ENCODE data around the gene SLC6A3. TPM values are rescaled to one million over a fixed set of nuclear protein-coding genes. Genes with fewer than 3 reads are reported as not detected.

The SLC6A3 gene
- total RNA-seq, 1 experiment from 2014 or later, result not detected

- no peak overlapping the region for H3K4me3 Mint-ChIP-seq (ENCODE audit: unreplicated experiment)
- no peaks in the 10 kb centered on the region for H3K36me3 Mint-ChIP-seq (ENCODE audit: insufficient read depth, unreplicated experiment)
- no peaks in the 10 kb centered on the region for H3K4me1 Mint-ChIP-seq (ENCODE audit: low read depth, unreplicated experiment)
- ChIA-PET CTCF (no interaction called here), POLR2A (no interaction called here)
- H3K36me3 ChIP-seq (ENCODE audit: control insufficient read depth, insufficient read depth, low read length), result no peaks in the 10 kb centered on the region
- TF ChIP-seq, protein P1, sequence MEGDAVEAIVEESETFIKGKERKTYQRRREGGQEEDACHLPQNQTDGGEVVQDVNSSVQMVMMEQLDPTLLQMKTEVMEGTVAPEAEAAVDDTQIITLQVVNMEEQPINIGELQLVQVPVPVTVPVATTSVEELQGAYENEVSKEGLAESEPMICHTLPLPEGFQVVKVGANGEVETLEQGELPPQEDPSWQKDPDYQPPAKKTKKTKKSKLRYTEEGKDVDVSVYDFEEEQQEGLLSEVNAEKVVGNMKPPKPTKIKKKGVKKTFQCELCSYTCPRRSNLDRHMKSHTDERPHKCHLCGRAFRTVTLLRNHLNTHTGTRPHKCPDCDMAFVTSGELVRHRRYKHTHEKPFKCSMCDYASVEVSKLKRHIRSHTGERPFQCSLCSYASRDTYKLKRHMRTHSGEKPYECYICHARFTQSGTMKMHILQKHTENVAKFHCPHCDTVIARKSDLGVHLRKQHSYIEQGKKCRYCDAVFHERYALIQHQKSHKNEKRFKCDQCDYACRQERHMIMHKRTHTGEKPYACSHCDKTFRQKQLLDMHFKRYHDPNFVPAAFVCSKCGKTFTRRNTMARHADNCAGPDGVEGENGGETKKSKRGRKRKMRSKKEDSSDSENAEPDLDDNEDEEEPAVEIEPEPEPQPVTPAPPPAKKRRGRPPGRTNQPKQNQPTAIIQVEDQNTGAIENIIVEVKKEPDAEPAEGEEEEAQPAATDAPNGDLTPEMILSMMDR (IDR thresholded peaks at IDR 0.05; ENCODE audit: insufficient read depth in 1 of 2, low read depth in 1 of 2, low read length in 1 of 2, severe bottlenecking in 1 of 2, unreplicated experiment in 1 of 2), result no peak
- no TSS peak for BruUV-seq (replicated peaks)
- H3K9me3 Mint-ChIP-seq (ENCODE audit: unreplicated experiment), result no peaks in the 10 kb centered on the region
- no peaks in the 10 kb centered on the region for H3K4me1 ChIP-seq
- H3K27ac Mint-ChIP-seq (ENCODE audit: unreplicated experiment), result no peak overlapping the region
- no peak overlapping the region for H3K4me3 ChIP-seq (ENCODE audit: low read depth, low read length)
- no peak for DNase-seq
- no peaks in the 10 kb centered on the region for H3K9me3 ChIP-seq
- intact Hi-C loops (cut with micrococcal nuclease; ENCODE audit: unreplicated experiment), result no loop called here
- peaks cover 27% of the 10 kb centered on the region for H3K27me3 Mint-ChIP-seq (ENCODE audit: insufficient read depth, unreplicated experiment)
- no peaks in the 10 kb centered on the region for H3K27me3 ChIP-seq (replicated peaks; ENCODE audit: control insufficient read depth, insufficient read depth, low read length)
These were observed 90.7 kb downstream of the SLC6A3 start for GRCh38 chr5:1354576-1354975.

- no peak for DNase-seq
- CTCF ChIA-PET, result no interaction called here
- no peak overlapping the region for H3K27ac Mint-ChIP-seq (ENCODE audit: unreplicated experiment)
- intact Hi-C loops (cut with micrococcal nuclease; ENCODE audit: unreplicated experiment), result no loop called here
- Histone ChIP-seq H3K9me3 (no peaks in the 10 kb centered on the region), H3K27me3 (replicated peaks; ENCODE audit: control insufficient read depth, insufficient read depth, low read length) (no peaks in the 10 kb centered on the region), H3K36me3 (ENCODE audit: control insufficient read depth, insufficient read depth, low read length) (no peaks in the 10 kb centered on the region), H3K4me3 (ENCODE audit: low read depth, low read length) (no peak overlapping the region), H3K4me1 (no peaks in the 10 kb centered on the region)
- peaks cover 27% of the 10 kb centered on the region for H3K27me3 Mint-ChIP-seq (ENCODE audit: insufficient read depth, unreplicated experiment)
- POLR2A ChIA-PET, result no interaction called here
- BruUV-seq (replicated peaks), result no TSS peak
- H3K9me3 Mint-ChIP-seq (ENCODE audit: unreplicated experiment), result no peaks in the 10 kb centered on the region
- no peaks in the 10 kb centered on the region for H3K4me1 Mint-ChIP-seq (ENCODE audit: low read depth, unreplicated experiment)
- TF ChIP-seq, protein P1 (IDR thresholded peaks at IDR 0.05; ENCODE audit: insufficient read depth in 1 of 2, low read depth in 1 of 2, low read length in 1 of 2, severe bottlenecking in 1 of 2, unreplicated experiment in 1 of 2), result no peak
- H3K4me3 Mint-ChIP-seq (ENCODE audit: unreplicated experiment), result no peak overlapping the region
- no peaks in the 10 kb centered on the region for H3K36me3 Mint-ChIP-seq (ENCODE audit: insufficient read depth, unreplicated experiment)
These were observed 92.7 kb downstream of the SLC6A3 start for GRCh38 chr5:1352231-1353219.

- H3K27me3 ChIP-seq (replicated peaks; ENCODE audit: control insufficient read depth, insufficient read depth, low read length), result no peaks in the 10 kb centered on the region
- H3K9me3 ChIP-seq, result no peaks in the 10 kb centered on the region
- DNase-seq, result no peak
- TF ChIP-seq, protein P1 (IDR thresholded peaks at IDR 0.05; ENCODE audit: insufficient read depth in 1 of 2, low read depth in 1 of 2, low read length in 1 of 2, severe bottlenecking in 1 of 2, unreplicated experiment in 1 of 2), result no peak
- Mint-ChIP-seq H3K9me3 (ENCODE audit: unreplicated experiment) (no peaks in the 10 kb centered on the region), H3K27ac (ENCODE audit: unreplicated experiment) (no peak overlapping the region), H3K27me3 (ENCODE audit: insufficient read depth, unreplicated experiment) (peaks cover 18% of the 10 kb centered on the region), H3K36me3 (ENCODE audit: insufficient read depth, unreplicated experiment) (peaks cover 1% of the 10 kb centered on the region), H3K4me3 (ENCODE audit: unreplicated experiment) (no peak overlapping the region), H3K4me1 (ENCODE audit: low read depth, unreplicated experiment) (peaks cover 3% of the 10 kb centered on the region)
- ChIA-PET POLR2A (no interaction called here), CTCF (no interaction called here)
- H3K4me3 ChIP-seq (ENCODE audit: low read depth, low read length), result no peak overlapping the region
- no TSS peak for BruUV-seq (replicated peaks)
- intact Hi-C loops (cut with micrococcal nuclease; ENCODE audit: unreplicated experiment), result no loop called here
- no peaks in the 10 kb centered on the region for H3K4me1 ChIP-seq
- no peaks in the 10 kb centered on the region for H3K36me3 ChIP-seq (ENCODE audit: control insufficient read depth, insufficient read depth, low read length)
These were observed 94.1 kb downstream of the SLC6A3 start for GRCh38 chr5:1351156-1351555.

Measured in Caco-2 (cell line).